HG03064 (cell line): ENCODE results near the gene GP9.

Source experiments
- ATAC-seq: cut with Tn5 transposase; IDR thresholded peaks from one replicate; pipeline ENCODE4 v1.9.1; 2021; ENCODE audit warnings: low read depth; ENCODE audit not compliant: unreplicated experiment

The GP9 gene

DNA sequence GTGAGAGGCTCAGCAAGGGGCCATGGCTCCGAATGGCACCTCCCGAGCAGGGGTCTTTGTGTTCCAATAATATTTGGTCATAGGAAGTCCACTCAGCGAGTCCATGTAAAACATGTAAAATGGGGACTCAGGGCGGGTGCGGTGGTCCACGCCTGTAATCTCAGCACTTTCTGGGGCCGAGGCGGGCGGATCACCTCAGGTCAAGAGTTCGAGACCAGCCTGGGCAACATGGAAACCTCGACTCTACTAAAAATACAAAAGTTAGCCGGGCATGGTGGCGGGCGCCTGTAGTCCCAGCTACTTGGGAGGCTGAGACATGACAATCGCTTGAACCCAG lies 33.1 kb upstream of the GP9 start:
- ATAC-seq: no peak

DNA sequence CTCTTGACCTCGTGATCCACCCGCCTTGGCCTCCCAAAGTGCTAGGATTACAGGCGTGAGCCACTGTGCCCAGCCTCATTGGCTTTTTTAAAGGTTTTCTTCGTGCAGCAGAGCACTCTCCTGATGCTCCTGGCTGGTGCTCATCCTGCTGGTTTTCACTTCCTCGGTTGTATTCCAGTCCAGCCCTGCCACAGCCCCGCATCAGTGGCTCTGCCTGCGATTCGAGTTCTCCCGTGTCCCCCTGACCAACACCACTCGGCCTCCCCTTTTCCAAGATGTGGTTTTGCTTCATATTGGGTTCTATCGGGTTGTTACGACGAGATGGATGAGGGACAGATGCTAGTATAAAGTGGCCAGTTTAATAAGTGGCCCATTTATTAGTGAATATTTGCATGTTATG lies 31.7 kb upstream of the GP9 start:
- ATAC-seq: no peak

DNA sequence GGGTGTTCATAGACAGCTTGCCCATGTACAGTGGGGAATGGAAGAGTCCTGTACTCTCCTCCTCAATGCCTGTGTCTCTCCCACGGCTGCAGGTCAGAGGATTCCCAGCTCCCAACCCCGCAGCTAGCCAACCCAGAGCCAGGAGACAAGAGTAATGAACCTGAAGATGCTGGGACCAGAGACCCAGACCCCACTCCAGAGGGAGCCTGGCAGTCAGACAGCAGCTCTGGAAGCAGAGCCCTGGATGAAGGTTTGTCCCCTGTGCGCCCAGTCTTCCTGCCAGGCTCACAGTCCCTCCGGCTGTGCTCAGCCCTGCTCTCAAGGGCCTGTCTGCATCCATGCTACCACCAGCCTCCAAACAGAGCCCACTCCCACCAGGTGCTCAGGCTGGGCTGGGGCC lies 30.0 kb upstream of the GP9 start:
- ATAC-seq: no peak

DNA sequence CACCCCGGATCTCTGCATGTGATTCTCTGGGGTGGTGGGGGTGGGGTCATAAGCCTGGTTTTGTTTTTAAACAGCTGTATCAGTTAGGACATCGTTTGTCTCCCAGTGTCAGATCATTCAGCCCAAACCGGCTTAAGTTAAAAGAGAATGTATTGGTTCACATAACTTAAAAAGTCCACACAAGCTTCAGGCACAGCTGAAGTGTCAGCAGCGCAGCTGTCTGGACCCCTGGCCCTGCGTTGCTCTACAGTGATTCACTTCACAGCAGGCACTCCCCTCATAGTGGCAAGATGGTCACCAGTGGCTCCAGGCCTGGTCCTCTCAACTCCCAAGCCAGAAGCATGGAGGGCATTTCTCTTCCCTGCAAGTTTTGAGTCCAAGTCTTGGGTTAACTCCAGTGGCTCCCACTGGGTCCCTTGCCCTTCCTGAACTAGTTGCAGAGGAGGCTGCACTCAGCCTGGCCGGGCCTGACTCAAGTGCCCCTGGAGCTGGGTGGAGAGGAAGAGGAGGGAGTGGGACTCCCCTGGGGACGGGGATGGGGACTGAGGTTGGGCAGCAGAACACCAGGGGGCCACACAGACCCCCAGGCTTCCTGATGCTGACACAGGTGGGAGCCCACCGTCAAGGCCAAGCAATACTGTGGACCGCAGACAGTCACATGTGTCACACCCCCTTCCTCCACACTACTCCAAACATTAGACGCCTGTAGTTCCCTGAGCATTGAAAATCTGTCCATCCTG lies 28.9 kb upstream of the GP9 start:
- ATAC-seq: no peak

DNA sequence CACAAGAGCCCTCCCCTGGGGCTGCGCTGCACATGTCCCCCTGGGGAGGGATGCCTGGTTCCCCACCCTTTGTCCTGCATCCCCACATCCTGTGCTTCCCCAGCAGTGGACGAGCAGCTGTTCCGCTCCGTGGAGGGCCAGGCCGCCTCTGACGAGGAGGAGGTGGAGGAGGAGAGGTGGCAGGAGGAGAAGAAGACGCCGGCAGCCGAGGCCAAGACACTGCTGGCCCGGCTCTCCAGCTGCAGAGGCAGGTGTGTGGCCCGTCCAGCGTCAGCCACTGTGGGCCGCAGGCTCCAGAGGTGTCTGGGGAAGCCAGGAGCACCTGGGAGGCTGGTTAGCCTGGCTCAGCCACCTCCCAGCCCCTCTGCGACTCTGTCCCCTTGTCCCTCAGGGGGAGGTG lies 27.9 kb upstream of the GP9 start:
- no peak for ATAC-seq

DNA sequence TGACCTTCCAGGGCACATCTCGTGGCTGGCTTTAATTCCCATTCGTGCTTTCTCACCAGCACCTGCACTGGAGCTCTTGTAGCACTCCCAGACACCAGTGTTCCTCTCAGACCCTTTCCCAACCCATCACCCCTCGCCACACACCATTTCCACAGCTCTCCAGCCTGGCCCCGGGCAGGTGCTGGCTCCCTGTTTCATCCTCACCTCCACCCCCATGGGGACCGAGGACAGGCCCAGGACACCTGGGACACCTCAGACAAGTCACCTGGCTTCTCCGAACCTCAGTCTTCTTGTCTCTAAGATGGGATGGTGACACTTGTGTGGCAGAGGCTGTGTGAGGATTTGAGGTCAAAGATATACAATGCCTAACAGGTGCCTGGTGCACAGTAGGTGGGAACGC lies 27.4 kb upstream of the GP9 start:
- no peak for ATAC-seq

DNA sequence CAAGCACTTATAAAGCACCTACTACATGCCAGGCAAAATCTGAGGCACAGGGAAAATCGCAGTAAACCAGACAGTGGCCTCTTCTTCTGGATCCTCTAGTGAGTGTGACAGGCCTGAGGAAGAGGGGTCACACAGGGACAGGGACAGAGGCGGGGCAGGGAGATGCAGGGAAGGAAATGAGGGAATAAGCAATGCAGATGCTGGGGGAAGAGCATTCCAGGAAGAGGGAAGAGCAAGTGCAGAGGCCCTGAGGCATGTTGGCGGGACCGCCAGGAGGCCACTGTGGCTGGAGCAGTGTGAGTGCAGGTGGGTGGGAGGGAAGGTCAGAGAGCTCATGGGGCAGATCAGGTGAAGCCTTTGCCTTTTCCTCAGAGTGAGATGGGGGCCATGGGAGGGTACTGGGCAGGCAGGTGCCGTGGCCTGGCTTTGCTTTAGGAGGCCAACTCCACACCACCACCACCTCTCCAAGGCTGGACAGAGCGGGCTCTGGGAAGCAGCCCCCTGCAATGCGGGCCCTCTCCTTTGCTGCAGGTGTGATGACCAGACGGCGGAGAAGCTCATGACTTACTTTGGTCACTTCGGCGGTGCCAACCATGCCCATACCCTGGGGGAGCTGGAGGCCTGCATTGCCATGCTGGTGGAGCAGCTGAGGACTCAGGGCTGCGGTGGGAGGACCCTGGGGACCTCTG lies 26.8 kb upstream of the GP9 start:
- ATAC-seq: no peak

DNA sequence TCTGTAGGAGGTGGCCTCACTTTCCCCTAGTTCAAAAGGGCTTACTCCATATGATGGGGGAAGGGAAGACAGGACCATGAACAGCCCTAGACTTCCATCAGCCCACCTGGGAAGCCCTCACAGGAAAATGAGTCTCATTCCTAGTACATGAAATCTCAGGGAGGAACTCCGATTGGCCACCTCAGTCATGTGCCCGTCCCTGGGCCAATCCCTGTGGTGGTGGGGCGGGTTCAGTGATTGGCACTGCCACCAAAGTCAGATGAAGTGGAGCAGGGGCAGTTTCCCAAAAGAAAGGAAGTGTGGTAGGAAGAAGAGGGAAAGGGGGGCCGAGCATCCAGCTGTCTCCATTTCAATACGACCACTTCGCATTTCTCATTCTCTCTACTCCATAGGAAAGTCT lies 25.9 kb upstream of the GP9 start:
- ATAC-seq: no peak

DNA sequence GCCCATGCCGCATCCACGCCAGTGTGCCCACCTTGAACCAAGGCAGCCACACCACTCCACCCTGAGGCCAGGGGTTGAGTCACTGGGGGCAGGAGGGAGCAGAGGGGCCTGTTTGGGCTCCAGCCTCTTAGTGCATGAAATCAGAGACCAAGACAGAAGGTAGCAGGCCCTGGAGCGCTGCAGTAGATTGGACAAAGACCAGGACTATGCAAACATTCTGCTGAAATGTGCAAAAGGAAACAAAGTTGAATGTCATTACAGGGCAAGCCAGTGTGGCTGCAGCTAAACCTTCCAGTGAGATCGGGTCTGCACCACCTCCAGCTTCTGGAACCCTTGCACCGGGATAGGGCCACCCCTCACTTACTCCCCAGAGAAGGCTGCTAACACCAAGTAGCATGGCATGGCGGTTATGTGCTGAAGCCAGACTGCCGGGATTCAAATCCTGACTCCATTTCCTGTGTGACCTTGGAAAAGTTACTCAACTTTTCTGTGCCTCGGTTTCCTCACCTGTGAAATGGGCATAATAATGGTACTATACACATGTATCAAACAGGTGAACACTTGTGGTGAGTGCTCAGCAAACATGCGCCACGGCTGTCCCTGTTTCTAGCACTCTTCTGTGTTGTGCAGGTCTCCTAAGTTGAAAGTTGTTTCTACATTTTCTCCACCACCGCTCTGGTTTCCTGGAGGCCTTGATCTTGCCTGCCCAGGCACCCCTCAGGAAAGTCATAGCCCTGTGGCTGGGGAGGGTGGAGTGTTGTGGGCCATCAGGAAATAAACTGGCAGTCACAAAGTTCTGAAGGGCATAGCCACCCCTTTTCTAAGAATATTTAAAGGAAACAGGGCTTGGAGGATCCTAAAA lies 25.0 kb upstream of the GP9 start:
- no peak for ATAC-seq

DNA sequence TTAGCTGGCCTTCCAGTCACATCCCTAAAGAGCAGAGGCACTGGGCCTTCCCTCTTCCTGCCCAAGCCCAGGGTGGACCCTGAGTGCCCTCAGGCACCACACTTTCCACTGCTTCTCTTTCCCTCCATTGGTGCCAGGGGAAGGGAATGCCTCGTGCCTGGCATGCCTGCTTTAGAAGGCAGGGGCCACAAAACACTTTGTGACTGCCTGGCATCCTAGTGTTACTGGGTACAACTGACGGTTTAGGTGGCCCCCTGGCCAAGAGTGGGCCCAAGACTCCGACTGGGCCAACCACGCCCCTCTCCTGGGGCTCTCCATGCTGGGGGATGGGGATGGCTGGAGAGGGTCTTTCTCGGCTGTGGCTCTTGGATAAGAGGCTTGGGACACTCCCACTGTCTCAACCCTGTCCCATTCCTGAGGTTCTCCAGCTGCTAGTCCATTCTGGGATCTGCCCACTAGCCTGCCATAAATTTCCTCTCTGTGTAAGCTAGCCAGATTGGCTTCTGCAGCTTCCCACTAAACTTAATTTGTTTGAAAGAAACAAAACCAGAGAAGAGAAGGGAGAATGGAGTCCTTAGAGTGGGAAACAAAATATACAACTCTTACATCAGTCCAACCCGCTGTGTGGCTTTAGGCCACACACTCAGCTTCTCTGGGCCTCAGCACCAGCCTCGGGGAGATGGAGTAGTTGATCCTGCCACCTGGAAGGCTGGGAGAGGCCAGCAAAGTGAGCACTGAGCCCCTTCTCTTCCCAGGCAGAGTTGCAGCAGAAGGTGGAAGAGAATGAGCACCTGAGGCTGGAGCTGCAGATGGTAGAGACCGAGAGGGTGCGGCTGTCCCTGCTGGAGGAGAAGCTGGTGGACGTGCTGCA lies 24.1 kb upstream of the GP9 start:
- no peak for ATAC-seq

DNA sequence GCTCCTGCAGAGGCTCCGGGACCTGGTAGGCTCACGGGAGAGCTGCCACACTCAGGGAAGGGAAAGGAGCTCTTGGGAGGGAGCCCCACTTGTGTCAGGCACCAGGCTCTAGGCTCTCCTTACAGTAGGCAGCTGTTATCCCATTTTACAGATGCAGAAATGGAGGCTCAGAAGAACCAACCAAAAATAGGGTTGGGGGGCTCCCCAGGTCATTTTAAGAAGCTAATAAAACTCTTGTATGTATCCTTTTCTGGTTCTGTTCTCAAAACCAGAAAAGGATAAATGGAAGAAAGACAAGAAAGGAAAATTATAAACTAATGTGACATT lies 23.5 kb upstream of the GP9 start:
- no peak for ATAC-seq

DNA sequence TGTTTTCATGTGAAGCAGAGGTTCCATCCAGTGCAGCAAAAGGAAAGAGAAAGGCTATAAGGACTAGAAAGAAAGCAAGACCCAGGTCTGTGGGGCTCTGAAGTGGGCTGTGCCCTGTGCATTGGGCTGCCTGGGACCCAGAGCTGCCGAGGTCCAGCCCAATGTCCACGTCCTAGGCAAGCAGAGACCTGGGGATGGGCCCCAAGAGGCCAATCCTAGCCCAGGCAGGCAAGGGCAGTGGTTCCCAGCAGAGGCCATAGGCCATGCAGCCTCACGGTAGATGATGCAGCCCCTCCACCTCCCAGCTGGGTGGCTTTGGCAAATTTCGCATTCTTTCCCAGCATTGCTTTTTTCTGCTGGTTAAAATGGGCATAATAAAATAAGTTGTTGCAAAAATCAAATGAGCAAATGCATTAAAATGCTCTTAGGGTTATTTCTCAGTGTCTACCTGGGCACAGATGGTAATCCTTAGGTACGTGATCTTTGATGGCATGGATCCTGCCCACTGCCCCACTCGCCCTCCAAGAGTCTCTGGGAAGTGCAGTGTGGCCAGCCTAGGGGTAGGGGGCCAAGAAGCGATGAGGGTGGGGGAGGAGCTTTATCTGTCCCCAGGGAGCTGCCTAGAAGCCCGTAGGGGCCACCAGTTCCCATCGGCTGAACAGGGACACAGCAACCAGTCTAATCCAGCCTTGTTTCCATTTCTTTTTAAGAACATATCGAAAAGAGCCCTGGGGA lies 22.3 kb upstream of the GP9 start:
- ATAC-seq: no peak

DNA sequence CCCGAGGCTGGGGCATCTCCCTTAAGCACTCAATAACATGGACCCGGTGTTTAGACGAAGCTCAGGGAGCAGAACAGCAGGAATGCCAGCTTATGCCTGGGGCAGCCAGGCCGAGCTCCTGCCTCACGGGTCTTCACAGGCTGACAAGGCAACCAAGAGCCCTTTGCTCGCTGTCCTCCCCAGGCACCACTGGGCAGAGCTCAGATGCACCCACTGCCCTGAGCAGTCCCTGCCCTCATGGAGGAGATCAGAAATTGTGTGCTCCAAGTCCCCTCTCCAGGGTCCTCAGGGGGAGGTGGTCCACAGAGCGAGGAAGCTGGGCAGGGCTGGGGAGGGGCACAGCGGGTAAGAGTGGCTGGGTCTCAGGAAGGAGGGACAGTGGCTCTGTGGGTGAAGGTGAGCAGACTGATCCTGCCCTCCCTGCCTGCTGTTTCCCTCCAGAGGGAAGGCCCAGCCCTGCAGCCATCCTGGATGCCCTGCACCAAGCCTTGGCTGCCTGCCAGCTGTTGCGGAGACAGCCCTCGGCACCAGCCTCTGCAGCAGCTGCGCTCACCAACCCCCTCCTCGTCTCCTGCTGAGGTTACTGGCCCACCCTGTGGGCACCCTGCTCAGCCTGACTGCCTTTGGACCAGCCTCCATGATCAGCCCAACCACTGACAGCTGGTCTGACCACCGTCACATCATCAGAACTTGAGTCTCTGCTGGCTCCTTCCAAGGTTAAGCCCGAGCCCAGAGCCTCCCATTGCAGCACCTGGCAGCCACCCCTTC lies 21.1 kb upstream of the GP9 start:
- no peak for ATAC-seq

DNA sequence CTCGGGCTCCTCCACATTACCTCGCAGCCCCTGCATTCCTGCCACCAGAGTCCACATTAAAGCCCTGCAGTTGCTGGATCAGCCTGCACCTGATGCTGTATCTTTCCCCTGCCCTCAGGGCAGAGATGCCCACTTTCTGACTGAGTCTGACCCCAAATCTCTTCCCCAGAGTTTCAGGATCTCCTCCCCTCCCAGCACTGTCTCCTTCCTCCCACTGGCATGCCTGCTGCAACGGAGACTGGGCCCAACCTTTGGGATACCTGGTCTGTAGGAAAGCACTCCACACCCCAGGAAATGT lies 20.6 kb upstream of the GP9 start:
- ATAC-seq: no peak

DNA sequence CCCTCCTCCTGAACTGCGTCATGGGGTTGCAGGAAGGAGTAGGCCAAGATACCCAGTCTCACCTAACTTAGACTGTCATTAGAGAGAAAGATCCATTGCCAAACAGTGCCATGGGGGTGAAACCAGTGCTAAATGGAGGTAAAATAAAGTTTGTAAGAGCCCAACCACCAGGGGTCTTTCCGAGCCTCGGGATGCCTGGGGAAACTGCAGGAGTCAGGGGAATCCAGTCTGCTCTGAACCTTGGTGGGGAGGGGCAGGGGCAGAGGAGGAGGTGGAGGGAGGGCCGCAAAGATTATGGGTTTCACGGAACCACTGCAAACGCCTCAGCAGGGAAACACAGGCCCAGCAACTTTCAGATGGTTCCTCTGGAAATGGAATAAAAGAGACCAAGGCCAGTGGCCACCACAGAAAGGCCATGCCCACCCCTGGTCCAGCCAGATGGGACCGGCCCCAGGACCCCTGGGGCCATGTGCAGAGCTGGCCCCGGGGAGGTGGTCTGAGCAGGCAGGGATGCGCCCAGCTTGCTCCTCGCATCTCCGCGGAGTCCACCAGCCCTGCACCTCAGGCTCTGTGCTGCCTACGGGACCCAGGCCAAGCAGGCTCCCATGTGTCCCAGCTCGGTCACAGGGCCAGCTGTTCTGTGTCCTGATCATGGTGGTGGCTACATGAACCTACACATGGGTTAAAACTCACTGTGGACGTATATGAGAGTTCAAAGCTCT lies 19.8 kb upstream of the GP9 start:
- ATAC-seq: no peak

DNA sequence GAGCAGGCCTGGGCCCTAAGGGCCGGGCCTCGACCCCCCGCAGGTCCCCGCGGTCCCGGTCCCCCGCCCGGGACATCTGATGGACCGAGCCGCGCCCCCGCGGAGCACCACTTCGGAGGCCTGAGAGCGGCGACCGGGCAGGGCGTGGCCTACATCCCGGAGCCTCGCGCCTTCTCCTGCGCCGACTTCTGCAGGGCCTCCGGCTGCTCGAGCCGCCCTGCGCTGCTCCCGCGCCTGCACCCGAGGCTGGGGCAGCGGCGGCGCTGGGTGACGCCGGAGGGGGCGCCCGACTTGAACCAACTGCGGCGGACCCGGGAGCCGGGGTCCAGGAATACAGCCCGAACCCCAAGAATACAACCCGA lies 14.9 kb upstream of the GP9 start:
- ATAC-seq: no peak

DNA sequence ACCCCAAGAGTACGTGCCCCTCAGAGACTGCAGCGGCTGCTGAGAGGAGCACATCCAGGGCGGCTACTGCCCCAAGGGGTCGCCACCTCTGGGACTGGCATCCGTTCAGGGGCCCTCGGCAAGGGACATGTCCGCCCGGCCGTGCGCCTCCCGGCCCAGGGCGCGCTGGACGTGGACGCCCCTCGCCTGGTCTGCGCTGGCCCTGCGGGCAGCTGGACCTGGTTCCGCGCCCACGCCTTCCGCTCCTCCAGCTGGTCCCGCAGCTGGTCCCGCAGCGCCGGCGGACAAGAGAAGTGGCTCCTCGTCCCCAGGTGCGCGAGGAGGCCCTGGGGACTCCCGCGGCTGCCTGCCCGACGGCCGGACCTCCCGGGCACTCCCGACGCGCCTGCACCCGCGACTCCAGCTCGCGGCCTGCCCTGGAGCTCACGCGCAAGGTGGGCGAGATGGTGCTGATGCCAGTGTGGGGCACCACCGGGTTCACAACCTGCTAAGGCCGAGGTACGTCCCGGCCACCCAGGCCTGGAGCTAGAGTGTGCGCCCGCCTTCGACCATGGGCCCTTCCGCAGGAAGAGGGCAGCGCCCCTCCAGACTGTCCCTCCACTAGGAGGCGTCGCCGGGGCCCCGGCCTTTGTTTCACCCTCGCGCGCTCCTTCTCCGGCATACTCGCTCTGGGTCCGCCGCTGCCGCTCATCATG lies 14.4 kb upstream of the GP9 start:
- no peak for ATAC-seq

DNA sequence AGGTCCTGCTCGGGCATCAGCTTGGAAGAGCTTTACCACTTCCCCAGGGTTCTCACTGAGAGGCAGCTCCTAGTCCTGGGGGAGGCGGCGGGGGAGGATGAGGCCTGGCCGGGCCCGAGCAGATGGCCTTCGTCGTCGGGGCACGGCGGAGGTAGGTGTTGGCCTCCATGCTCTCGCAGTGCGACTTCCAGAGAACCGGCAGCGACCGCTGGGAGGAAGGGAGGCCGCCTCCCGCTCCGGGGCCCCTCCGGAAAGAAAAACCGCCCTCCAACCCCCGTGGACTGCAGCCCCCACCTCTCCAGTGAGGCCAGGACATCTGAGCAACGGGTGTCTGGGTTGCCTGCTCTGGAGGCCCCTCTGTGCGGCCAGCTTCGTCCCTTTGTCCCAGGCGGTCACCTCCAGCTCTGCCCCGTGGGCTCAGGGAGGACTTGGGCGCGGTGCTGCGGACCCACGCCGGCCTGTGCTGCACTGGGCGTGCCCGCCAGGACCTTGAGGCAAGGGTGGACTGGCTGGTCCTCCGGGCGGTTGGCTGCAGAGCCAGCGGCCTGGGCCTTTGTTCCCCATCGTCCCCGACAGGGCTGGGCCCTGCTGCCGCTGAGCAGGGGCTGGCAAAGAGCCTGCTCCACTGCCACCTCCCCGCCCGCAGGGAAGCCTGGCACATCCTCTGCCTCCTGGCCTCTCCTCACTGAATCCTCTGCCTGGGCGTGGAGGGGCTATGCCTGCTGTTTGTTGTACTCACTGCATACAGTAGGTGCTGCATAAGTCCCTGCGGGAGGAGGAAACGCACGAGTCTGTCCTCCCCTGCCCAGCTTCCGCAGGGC lies 13.6 kb upstream of the GP9 start:
- ATAC-seq: no peak
